Hippocampal formation (tissue), 2 donors: ENCODE data around the gene KPNA4.
A peak's percentile ranks its signal among the peaks of the same experiment; 100 is the strongest.

Experiments
- DNase-seq, 2 donors: peaks; one replicate each; lab custom pipeline; 2025; lab: John Stamatoyannopoulos, UW

The KPNA4 gene

GRCh38 chr3:160450846-160451245, 114.5 kb downstream of the KPNA4 start:
- no peak for DNase-seq

GRCh38 chr3:160449636-160450598, 115.5 kb downstream of the KPNA4 start, which contains the start of gene TRIM59:
Gene TRIM59 (minus strand): TSS chr3:160449786. CDS start chr3:160439183, 10,603 bp downstream.
- peak; percentile 44 to 80 for DNase-seq

DNA sequence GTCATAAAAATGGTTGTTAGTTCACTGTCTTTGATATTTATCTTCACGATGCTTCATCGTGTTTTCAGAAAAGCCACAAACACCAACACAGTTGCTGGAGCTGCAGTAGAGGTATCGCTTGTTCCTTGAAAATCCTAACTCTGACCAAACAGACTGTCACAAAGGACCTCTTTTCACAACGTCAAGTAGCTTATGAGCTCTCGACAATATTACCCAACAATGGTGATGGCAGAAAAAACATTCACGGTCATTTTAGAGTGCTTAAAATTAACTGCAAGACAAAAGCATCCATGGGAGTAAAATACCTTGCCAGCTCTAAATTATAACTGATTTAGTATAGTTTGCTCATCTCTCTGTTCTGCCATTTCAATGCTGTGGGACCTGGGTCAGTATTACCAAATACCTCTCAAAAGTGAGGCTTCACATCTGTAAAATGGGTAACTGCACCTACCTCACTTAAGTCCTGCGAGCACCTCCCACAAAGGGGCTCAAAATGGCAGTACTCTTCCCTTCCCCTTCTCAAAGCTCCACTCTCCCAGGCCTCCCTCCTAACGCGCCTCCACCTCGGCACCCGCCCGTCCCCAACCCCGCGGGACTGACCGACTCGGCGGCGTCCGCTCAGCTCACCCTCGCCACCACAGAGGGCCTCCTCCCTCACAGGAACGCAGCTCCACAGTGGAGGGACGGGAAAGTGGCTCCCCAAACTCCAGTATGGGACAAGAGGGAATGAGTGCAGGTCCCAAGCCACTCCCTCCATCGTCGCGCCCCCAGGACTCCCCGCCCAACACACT, 116.3 kb downstream of the KPNA4 start:
- DNase-seq = peak in 1 of 2 donors; percentile 24

- DNase-seq = no peak
Observed at GRCh38 chr3:160447544-160447943, 117.8 kb downstream of the KPNA4 start.

GRCh38 chr3:160446522-160447056, 118.8 kb downstream of the KPNA4 start:
- DNase-seq = no peak

DNA sequence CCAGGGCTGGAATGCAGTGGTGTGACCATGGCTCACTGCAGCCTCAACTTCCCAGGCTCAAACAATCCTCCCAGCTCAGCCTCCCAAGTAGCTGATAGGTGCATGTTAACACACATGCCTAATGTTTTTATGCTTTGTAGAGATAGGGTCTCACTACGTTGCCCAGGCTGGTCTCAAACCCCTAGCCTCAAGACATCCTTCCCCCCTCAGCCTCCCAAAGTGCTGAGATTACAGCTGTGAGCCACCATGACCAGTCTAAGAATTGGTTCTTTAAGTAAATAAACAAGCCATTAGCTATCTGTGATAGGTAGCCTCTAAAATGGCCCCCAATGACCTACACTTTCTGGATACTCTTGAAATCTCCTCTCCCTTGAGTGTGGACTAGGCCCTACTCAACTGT, 119.5 kb downstream of the KPNA4 start:
- DNase-seq = no peak
